HL-60 (cell line): ENCODE measurements around the gene MAP2.

Source experiments
- GABPA ChIP-seq: IDR thresholded peaks from 2 replicates; pipeline ENCODE4 v1.6.1; 2012; ENCODE audit warnings: low read depth
- POLR2AphosphoS5 ChIP-seq: IDR thresholded peaks from 2 replicates; pipeline ENCODE4 v1.6.1; 2012; ENCODE audit warnings: low read depth
- SPI1 ChIP-seq: IDR thresholded peaks from 2 replicates; pipeline ENCODE4 v1.6.1; 2012; ENCODE audit warnings: low read depth, mild to moderate bottlenecking, borderline replicate concordance
- TF ChIP-seq, protein P1 (sequence below): IDR thresholded peaks from one replicate; pipeline ENCODE4 v1.5.1; 2011; ENCODE audit warnings: low read length, control low read depth, inconsistent platforms; ENCODE audit not compliant: insufficient read depth
- TF ChIP-seq, protein P2 (sequence below): IDR thresholded peaks from 2 replicates; pipeline ENCODE4 v1.6.1; 2012; ENCODE audit warnings: low read depth; ENCODE audit not compliant: insufficient replicate concordance

DNA sequence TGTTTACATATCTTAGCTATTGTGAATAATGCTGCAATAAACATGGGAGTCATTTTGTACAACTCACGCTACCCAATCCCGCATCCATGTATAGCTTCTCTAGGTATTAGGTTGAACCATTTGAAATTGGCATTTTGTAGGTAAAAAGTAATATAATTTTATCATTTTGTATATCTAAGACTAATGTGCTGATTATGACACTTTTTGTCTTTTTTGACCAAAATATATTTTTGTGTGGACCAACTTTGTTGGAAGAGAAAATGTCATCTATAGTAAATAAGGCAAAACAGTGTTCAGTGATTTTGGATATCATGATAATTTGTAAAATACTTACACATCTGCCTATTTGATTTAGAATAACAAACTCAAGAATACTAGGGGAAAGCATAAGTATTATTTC, 150.7 kb downstream of the MAP2 start:
- TF ChIP-seq, protein P1, sequence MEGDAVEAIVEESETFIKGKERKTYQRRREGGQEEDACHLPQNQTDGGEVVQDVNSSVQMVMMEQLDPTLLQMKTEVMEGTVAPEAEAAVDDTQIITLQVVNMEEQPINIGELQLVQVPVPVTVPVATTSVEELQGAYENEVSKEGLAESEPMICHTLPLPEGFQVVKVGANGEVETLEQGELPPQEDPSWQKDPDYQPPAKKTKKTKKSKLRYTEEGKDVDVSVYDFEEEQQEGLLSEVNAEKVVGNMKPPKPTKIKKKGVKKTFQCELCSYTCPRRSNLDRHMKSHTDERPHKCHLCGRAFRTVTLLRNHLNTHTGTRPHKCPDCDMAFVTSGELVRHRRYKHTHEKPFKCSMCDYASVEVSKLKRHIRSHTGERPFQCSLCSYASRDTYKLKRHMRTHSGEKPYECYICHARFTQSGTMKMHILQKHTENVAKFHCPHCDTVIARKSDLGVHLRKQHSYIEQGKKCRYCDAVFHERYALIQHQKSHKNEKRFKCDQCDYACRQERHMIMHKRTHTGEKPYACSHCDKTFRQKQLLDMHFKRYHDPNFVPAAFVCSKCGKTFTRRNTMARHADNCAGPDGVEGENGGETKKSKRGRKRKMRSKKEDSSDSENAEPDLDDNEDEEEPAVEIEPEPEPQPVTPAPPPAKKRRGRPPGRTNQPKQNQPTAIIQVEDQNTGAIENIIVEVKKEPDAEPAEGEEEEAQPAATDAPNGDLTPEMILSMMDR, result no peak
- TF ChIP-seq, protein P2, sequence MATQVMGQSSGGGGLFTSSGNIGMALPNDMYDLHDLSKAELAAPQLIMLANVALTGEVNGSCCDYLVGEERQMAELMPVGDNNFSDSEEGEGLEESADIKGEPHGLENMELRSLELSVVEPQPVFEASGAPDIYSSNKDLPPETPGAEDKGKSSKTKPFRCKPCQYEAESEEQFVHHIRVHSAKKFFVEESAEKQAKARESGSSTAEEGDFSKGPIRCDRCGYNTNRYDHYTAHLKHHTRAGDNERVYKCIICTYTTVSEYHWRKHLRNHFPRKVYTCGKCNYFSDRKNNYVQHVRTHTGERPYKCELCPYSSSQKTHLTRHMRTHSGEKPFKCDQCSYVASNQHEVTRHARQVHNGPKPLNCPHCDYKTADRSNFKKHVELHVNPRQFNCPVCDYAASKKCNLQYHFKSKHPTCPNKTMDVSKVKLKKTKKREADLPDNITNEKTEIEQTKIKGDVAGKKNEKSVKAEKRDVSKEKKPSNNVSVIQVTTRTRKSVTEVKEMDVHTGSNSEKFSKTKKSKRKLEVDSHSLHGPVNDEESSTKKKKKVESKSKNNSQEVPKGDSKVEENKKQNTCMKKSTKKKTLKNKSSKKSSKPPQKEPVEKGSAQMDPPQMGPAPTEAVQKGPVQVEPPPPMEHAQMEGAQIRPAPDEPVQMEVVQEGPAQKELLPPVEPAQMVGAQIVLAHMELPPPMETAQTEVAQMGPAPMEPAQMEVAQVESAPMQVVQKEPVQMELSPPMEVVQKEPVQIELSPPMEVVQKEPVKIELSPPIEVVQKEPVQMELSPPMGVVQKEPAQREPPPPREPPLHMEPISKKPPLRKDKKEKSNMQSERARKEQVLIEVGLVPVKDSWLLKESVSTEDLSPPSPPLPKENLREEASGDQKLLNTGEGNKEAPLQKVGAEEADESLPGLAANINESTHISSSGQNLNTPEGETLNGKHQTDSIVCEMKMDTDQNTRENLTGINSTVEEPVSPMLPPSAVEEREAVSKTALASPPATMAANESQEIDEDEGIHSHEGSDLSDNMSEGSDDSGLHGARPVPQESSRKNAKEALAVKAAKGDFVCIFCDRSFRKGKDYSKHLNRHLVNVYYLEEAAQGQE, result no peak
- TF ChIP-seq POLR2AphosphoS5, result no peak
- no peak for TF ChIP-seq GABPA
- TF ChIP-seq SPI1, result no peak
